GM12878 (cell line): Measurements from ENCODE around the gene CEACAM3. TPM values are rescaled to one million over a fixed set of nuclear protein-coding genes. Genes with fewer than 3 reads are reported as not detected.

Source experiments
- ATAC-seq: fragments of 200-7000 bp; cut with Tn5 transposase; 3 replicates; pipeline ENCODE4 v1.9.1; 2020; ENCODE audit warnings: mild to moderate bottlenecking, moderate library complexity
- BruUV-seq: library from RNA; stranded (reverse); fragments of 400-500 nt; replicated peaks from 2 replicates; lab custom pipeline; 2021; lab: Mats Ljungman, UMichigan
- CTCF ChIA-PET: fragments of 300-600 bp; sonication (Branson Sonifier 250); formaldehyde crosslinking; extraction: SDS; loops from one replicate; lab custom pipeline; 2021; ENCODE audit warnings: inconsistent platforms; lab: Yijun Ruan, JAX
- POLR2A ChIA-PET: fragments of 350-600 bp; formaldehyde crosslinking; extraction: SDS; loops from one replicate; lab custom pipeline; 2021; ENCODE audit warnings: inconsistent platforms; lab: Charles Lee
- RAD21 ChIA-PET: fragments of 300-600 bp; sonication (Branson Sonifier 250); formaldehyde crosslinking; loops from one replicate; lab custom pipeline; 2023; ENCODE audit warnings: antibody characterized with exemption; ENCODE audit not compliant: unreplicated experiment; lab: Charles Lee
- SMC1A ChIA-PET: fragments of 300-600 bp; sonication (Branson Sonifier 250); formaldehyde crosslinking; loops from one replicate; lab custom pipeline; 2023; ENCODE audit not compliant: unreplicated experiment, uncharacterized antibody; lab: Charles Lee
- DNase-seq: peaks from one replicate; pipeline ENCODE4 v3.0.0-alpha.2; 2011; ENCODE audit warnings: low read depth, low spot score
- FAIRE-seq: peaks from 3 replicates; lab custom pipeline; 2011; peaks lifted over from hg19 to GRCh38; lab: Jason Lieb, UNC
- H2AFZ ChIP-seq: 2 replicates; pipeline ENCODE4 v1.6.0; 2011; ENCODE audit warnings: low read depth, low read length, control low read depth; ENCODE audit not compliant: control insufficient read depth
- H3K27ac ChIP-seq: 2 replicates; pipeline ENCODE4 v1.5.1; 2011; ENCODE audit warnings: control low read depth; ENCODE audit not compliant: control insufficient read depth, insufficient read depth
- H3K27me3 ChIP-seq, 2 experiments: replicated peaks in 1 of 2; 2 replicates each; pipeline versions ENCODE4 v1.6.0 to v1.6.1; 2011; ENCODE audit warnings: low read length in 1 of 2; ENCODE audit not compliant: control insufficient read depth in 2 of 2, insufficient read depth in 2 of 2
- H3K36me3 ChIP-seq, 2 experiments: 2 replicates each; pipeline ENCODE4 v1.5.1; 2011; ENCODE audit warnings: low read length in 1 of 2; ENCODE audit not compliant: control insufficient read depth in 2 of 2, insufficient read depth in 2 of 2
- H3K4me1 ChIP-seq: 2 replicates; pipeline ENCODE4 v1.6.1; 2011; ENCODE audit warnings: mild to moderate bottlenecking, low read length, moderate library complexity, mixed read lengths; ENCODE audit not compliant: control insufficient read depth, insufficient read depth
- H3K4me2 ChIP-seq: 2 replicates; pipeline ENCODE4 v1.6.0; 2011; ENCODE audit warnings: control low read depth; ENCODE audit not compliant: control insufficient read depth, insufficient read depth
- H3K4me3 ChIP-seq: fragments of 200-600 bp; sonication (generic); 2 replicates; pipeline ENCODE4 v1.5.1; 2016
- H3K79me2 ChIP-seq: 2 replicates; pipeline ENCODE4 v1.6.0; 2011; ENCODE audit warnings: low read length; ENCODE audit not compliant: control insufficient read depth, insufficient read depth
- H3K9ac ChIP-seq: 2 replicates; pipeline ENCODE4 v1.8.0; 2011; ENCODE audit warnings: low read length, control low read depth, mixed read lengths; ENCODE audit not compliant: control insufficient read depth, insufficient read depth
- H3K9me3 ChIP-seq: replicated peaks from 3 replicates; pipeline ENCODE4 v1.5.1; 2011; ENCODE audit warnings: mild to moderate bottlenecking, low read length; ENCODE audit not compliant: control insufficient read depth, insufficient read depth
- H4K20me1 ChIP-seq: 2 replicates; pipeline ENCODE4 v1.6.0; 2011; ENCODE audit not compliant: control insufficient read depth, insufficient read depth
- ATF7 ChIP-seq: fragments of 450-650 bp; IDR thresholded peaks from 2 replicates; pipeline ENCODE4 v1.6.1; 2016; ENCODE audit warnings: low read depth, mild to moderate bottlenecking
- BHLHE40 ChIP-seq, 2 experiments: fragments of 450-650 bp in 1 of 2; IDR thresholded peaks; 2 replicates each; pipeline ENCODE4 v1.6.1; 2011 to 2017; ENCODE audit warnings: low read depth in 2 of 2, borderline replicate concordance in 1 of 2, improper control_type of control experiment in 1 of 2, low read length in 1 of 2, mild to moderate bottlenecking in 1 of 2
- CREB1 ChIP-seq: IDR thresholded peaks from 2 replicates; pipeline ENCODE4 v1.6.1; 2012; ENCODE audit warnings: low read depth, mild to moderate bottlenecking, inconsistent platforms
- IRF4 ChIP-seq: IDR thresholded peaks from 2 replicates; pipeline ENCODE4 v1.6.1; 2011; ENCODE audit warnings: low read depth, low read length
- KAT2A ChIP-seq: conservative IDR thresholded peaks from 2 replicates; pipeline ENCODE4 v1.6.1; 2011; ENCODE audit warnings: low read depth, low read length; ENCODE audit not compliant: control insufficient read depth
- NFYA ChIP-seq: IDR thresholded peaks from 2 replicates; pipeline ENCODE4 v1.6.1; 2011; ENCODE audit warnings: low read depth, mild to moderate bottlenecking, low read length, improper control_type of control experiment, borderline replicate concordance
- NR2F1 ChIP-seq: fragments of 450-650 bp; conservative IDR thresholded peaks from 2 replicates; pipeline ENCODE4 v1.6.1; 2017; ENCODE audit warnings: mild to moderate bottlenecking
- PAX5 ChIP-seq: IDR thresholded peaks from 2 replicates; pipeline ENCODE4 v1.6.1; 2011; ENCODE audit warnings: low read depth, low read length, borderline replicate concordance
- PML ChIP-seq: IDR thresholded peaks from 2 replicates; pipeline ENCODE4 v1.6.1; 2012; ENCODE audit warnings: low read length, inconsistent platforms
- POLR2AphosphoS5 ChIP-seq: IDR thresholded peaks from 2 replicates; pipeline ENCODE4 v1.6.1; 2011; ENCODE audit warnings: mild to moderate bottlenecking, low read length, inconsistent platforms
- RFX5 ChIP-seq: IDR thresholded peaks from 2 replicates; pipeline ENCODE4 v1.6.1; 2011; ENCODE audit warnings: low read depth, low read length, improper control_type of control experiment
- SUPT20H ChIP-seq: IDR thresholded peaks from 2 replicates; pipeline ENCODE4 v1.6.1; 2011; ENCODE audit warnings: low read depth, mild to moderate bottlenecking, low read length, moderate library complexity, borderline replicate concordance; ENCODE audit not compliant: control insufficient read depth
- SUZ12 ChIP-seq: fragments of 200-600 bp; sonication (generic); IDR thresholded peaks from one replicate; pipeline ENCODE4 v1.6.1; 2018; ENCODE audit warnings: antibody characterized with exemption, mild to moderate bottlenecking; ENCODE audit not compliant: unreplicated experiment
- TAF1 ChIP-seq: IDR thresholded peaks from 2 replicates; pipeline ENCODE4 v1.6.1; 2011; ENCODE audit warnings: mild to moderate bottlenecking, low read depth, low read length, borderline replicate concordance
- WGBS: methylation state at CpG from one replicate; pipeline ENCODE4 v1.1.6; 2016; ENCODE audit warnings: low lambda C conversion rate; ENCODE audit not compliant: insufficient replicate concordance, insufficient coverage; ENCODE audit errors: missing lambda C conversion rate; 5-methylcytosine and 5-hydroxymethylcytosine counted together
- in situ Hi-C: fragments of 300-500 bp; cut with MboI; formaldehyde crosslinking; loops from 9 replicates; pipeline ENCODE4 v1.14.3; 2018; ENCODE audit warnings: mixed read lengths
- intact Hi-C: fragments of 100-400 bp; cut with micrococcal nuclease; formaldehyde crosslinking; loops from one replicate; pipeline ENCODE4 v1.14.2; 2022; ENCODE audit not compliant: unreplicated experiment
- polyA plus RNA-seq, 11 experiments: library from polyadenylated mRNA; depleted of rRNA in 4 of 11; unstranded in 6 of 11; stranded (reverse) in 5 of 11; fragments of >200 nt; fragmentation: Nextera tagmentation in 4 of 11; fragmentation: Illumina TruSeq in 1 of 11; extraction: Ambion mirVana in 4 of 11; extraction: Trizol in 1 of 11; gene quantifications; 1 replicate in 1 of 11; 2 replicates in 10 of 11; pipeline versions ENCODE4 v1.2.1 to v1.2.3, GENCODE V29; 2011 to 2016; ENCODE audit warnings: inconsistent platforms in 2 of 11, missing spikeins in 2 of 11, low read depth in 1 of 11
- total RNA-seq, 4 experiments: library from RNA; depleted of rRNA in 3 of 4; stranded (reverse); fragments of >200 nt in 3 of 4; fragmentation: Illumina TruSeq in 1 of 4; extraction: Trizol in 1 of 4; gene quantifications; 2 replicates each; pipeline versions ENCODE4 v1.2.1 to v1.2.3, GENCODE V29; 2013 to 2021
- TF ChIP-seq, protein P1 (sequence below): fragments of 450-650 bp; IDR thresholded peaks from 2 replicates; pipeline ENCODE4 v1.6.1; 2017; ENCODE audit warnings: low read depth, mild to moderate bottlenecking, moderate library complexity
- TF ChIP-seq, protein P2 (sequence below): fragments of 450-650 bp; IDR thresholded peaks from 2 replicates; pipeline ENCODE4 v1.6.1; 2017; ENCODE audit warnings: mild to moderate bottlenecking, moderate library complexity
- TF ChIP-seq, protein P3 (sequence below), 3 experiments: IDR thresholded peaks in 2 of 3; conservative IDR thresholded peaks in 1 of 3; 2 replicates each; pipeline ENCODE4 v1.5.1; 2011; ENCODE audit warnings: low read depth in 3 of 3, low read length in 3 of 3, mild to moderate bottlenecking in 3 of 3, control low read depth in 2 of 3, moderate library complexity in 2 of 3, inconsistent platforms in 1 of 3, mixed read lengths in 1 of 3; ENCODE audit not compliant: control insufficient read depth in 2 of 3, insufficient read depth in 1 of 3; ENCODE audit errors: extremely low read depth in 1 of 3

CEACAM3 gene
- total and polyA plus RNA-seq, 10 of the 15 experiments (the other 5 are each of a cell fraction or from before 2014, with no cell fraction given): not detected

DNA sequence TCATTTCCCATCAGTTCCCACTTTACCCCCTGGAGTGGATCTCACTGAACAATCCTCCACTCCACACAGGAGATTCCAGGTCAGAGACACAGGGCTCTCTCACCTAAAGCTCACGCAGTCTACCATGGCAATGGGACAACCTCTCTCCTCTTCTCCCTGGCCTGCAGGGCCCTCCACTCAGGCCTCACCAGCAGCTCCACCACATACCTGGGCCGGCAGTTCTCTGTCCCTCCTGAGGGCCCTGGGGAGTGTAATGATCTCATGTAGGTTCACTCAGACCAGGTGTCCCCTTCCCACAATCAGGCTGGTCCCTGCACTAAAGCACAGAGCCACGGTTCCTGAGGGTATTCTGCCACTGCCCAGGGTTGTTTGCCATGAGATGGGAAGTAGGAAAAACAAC, 15.6 kb downstream of the CEACAM3 start:
- H2AFZ ChIP-seq: no peak overlapping the region
- no peaks in the 10 kb centered on the region; the same call in 1 of the 2 replicates for H4K20me1 ChIP-seq
- no peak for FAIRE-seq
- H3K9ac ChIP-seq: no peak overlapping the region
- H3K4me1 ChIP-seq: peaks cover 5% of the 10 kb centered on the region
- H3K36me3 ChIP-seq: no peaks in the 10 kb centered on the region
- RAD21 ChIA-PET: no interaction called here
- POLR2A ChIA-PET: interaction anchor here (0.7 kb wide), 1 partner anchor 34 kb away, joined by 3 read pairs; no protein-coding TSS in a partner anchor
- H3K9me3 ChIP-seq: no peaks in the 10 kb centered on the region
- no TSS peak for BruUV-seq
- no peak overlapping the region for H3K4me3 ChIP-seq
- intact Hi-C loops: no loop called here
- H3K27ac ChIP-seq: no peak overlapping the region
- no peaks in the 10 kb centered on the region for H3K79me2 ChIP-seq
- in situ Hi-C loops: no loop called here
- no peak overlapping the region for H3K4me2 ChIP-seq
- SMC1A ChIA-PET: interaction anchor here (0.6 to 1.6 kb wide), 3 partner anchors 17 to 60 kb away, joined by 3 to 11 read pairs (median 3); no protein-coding TSS in a partner anchor
- WGBS: 10% methylated on average over 3 of the region's 3 CpGs
- DNase-seq: no peak
- TF ChIP-seq, protein P1, sequence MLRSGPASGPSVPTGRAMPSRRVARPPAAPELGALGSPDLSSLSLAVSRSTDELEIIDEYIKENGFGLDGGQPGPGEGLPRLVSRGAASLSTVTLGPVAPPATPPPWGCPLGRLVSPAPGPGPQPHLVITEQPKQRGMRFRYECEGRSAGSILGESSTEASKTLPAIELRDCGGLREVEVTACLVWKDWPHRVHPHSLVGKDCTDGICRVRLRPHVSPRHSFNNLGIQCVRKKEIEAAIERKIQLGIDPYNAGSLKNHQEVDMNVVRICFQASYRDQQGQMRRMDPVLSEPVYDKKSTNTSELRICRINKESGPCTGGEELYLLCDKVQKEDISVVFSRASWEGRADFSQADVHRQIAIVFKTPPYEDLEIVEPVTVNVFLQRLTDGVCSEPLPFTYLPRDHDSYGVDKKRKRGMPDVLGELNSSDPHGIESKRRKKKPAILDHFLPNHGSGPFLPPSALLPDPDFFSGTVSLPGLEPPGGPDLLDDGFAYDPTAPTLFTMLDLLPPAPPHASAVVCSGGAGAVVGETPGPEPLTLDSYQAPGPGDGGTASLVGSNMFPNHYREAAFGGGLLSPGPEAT: no peak
- TF ChIP-seq NFYA (no peak), SUPT20H (no peak), BHLHE40 (IDR thresholded peaks at IDR 0.05; ENCODE audit: borderline replicate concordance in 1 of 2, low read depth in 2 of 2, low read length in 1 of 2) (no peak), PAX5 (no peak), RFX5 (no peak), IRF4 (no peak), CREB1 (no peak), SUZ12 (no peak), KAT2A (no peak), PML (no peak), NR2F1 (no peak), ATF7 (no peak), TAF1 (no peak), POLR2AphosphoS5 (no peak)
- TF ChIP-seq, protein P2, sequence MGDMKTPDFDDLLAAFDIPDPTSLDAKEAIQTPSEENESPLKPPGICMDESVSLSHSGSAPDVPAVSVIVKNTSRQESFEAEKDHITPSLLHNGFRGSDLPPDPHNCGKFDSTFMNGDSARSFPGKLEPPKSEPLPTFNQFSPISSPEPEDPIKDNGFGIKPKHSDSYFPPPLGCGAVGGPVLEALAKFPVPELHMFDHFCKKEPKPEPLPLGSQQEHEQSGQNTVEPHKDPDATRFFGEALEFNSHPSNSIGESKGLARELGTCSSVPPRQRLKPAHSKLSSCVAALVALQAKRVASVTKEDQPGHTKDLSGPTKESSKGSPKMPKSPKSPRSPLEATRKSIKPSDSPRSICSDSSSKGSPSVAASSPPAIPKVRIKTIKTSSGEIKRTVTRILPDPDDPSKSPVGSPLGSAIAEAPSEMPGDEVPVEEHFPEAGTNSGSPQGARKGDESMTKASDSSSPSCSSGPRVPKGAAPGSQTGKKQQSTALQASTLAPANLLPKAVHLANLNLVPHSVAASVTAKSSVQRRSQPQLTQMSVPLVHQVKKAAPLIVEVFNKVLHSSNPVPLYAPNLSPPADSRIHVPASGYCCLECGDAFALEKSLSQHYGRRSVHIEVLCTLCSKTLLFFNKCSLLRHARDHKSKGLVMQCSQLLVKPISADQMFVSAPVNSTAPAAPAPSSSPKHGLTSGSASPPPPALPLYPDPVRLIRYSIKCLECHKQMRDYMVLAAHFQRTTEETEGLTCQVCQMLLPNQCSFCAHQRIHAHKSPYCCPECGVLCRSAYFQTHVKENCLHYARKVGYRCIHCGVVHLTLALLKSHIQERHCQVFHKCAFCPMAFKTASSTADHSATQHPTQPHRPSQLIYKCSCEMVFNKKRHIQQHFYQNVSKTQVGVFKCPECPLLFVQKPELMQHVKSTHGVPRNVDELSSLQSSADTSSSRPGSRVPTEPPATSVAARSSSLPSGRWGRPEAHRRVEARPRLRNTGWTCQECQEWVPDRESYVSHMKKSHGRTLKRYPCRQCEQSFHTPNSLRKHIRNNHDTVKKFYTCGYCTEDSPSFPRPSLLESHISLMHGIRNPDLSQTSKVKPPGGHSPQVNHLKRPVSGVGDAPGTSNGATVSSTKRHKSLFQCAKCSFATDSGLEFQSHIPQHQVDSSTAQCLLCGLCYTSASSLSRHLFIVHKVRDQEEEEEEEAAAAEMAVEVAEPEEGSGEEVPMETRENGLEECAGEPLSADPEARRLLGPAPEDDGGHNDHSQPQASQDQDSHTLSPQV: no peak
- TF ChIP-seq, protein P3, sequence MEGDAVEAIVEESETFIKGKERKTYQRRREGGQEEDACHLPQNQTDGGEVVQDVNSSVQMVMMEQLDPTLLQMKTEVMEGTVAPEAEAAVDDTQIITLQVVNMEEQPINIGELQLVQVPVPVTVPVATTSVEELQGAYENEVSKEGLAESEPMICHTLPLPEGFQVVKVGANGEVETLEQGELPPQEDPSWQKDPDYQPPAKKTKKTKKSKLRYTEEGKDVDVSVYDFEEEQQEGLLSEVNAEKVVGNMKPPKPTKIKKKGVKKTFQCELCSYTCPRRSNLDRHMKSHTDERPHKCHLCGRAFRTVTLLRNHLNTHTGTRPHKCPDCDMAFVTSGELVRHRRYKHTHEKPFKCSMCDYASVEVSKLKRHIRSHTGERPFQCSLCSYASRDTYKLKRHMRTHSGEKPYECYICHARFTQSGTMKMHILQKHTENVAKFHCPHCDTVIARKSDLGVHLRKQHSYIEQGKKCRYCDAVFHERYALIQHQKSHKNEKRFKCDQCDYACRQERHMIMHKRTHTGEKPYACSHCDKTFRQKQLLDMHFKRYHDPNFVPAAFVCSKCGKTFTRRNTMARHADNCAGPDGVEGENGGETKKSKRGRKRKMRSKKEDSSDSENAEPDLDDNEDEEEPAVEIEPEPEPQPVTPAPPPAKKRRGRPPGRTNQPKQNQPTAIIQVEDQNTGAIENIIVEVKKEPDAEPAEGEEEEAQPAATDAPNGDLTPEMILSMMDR (IDR thresholded peaks at IDR 0.05 in 2 of 3, conservative IDR thresholded peaks at IDR 0.05 in 1 of 3; ENCODE audit: control insufficient read depth in 2 of 3, extremely low read depth in 1 of 3, insufficient read depth in 1 of 3, low read depth in 3 of 3, low read length in 3 of 3): no peak
- CTCF ChIA-PET: interaction anchor here (1.3 to 4.0 kb wide), 3 partner anchors 9 to 105 kb away, joined by 3 to 17 read pairs (median 5); no protein-coding TSS in a partner anchor
- H3K27me3 ChIP-seq: no peaks in the 10 kb centered on the region; a peak in 1 of 4 replicates
- no peak; the same call in 2 of the 3 replicates for ATAC-seq
